GM12891 (cell line): ENCODE results near the gene CCL2.

Source experiments
- POLR2A ChIP-seq: IDR thresholded peaks from 2 replicates; pipeline ENCODE4 v1.6.1; 2011; ENCODE audit warnings: low read depth, low read length, control low read depth
- POLR2AphosphoS5 ChIP-seq: IDR thresholded peaks from 2 replicates; pipeline ENCODE4 v1.6.1; 2011; ENCODE audit warnings: low read depth, low read length, control low read depth
- TAF1 ChIP-seq: IDR thresholded peaks from 2 replicates; pipeline ENCODE4 v1.6.1; 2011; ENCODE audit warnings: low read depth, low read length, control low read depth

- TF ChIP-seq POLR2A (no peak), POLR2AphosphoS5 (no peak), TAF1 (no peak)
Measured at GRCh38 chr17:34242587-34243363, 12.3 kb upstream of the CCL2 start.
